HG03097 (cell line): ENCODE data around the gene MTOR.
A peak's percentile ranks its signal among the peaks of the same experiment; 100 is the strongest.
"Not testable (repeated sequence)": the region's sequence is repeated elsewhere in the genome, so short reads cannot be mapped to it uniquely, and the experiment has no call there.

ENCODE experiments used
- ATAC-seq: cut with Tn5 transposase; IDR thresholded peaks from one replicate; pipeline ENCODE4 v1.9.1; 2021; ENCODE audit not compliant: unreplicated experiment, low FRiP score

MTOR gene

GRCh38 chr1:11281518-11282331, 19.4 kb upstream of the MTOR start:
- no peak for ATAC-seq

GRCh38 chr1:11280719-11281376, 18.5 kb upstream of the MTOR start:
- no peak for ATAC-seq

GRCh38 chr1:11279630-11280029, 17.3 kb upstream of the MTOR start:
- ATAC-seq: no peak

GRCh38 chr1:11279152-11279551, 16.8 kb upstream of the MTOR start:
- ATAC-seq: no peak

GRCh38 chr1:11273595-11274234, 11.4 kb upstream of the MTOR start:
- ATAC-seq: no peak

GRCh38 chr1:11272832-11273594, 10.7 kb upstream of the MTOR start, which contains the start of gene UBIAD1:
Gene UBIAD1 (plus strand): TSS chr1:11273198. CDS start chr1:11273532, 334 bp downstream.
- ATAC-seq: peak; percentile 77

- ATAC-seq: no peak
These were observed 10.1 kb upstream of the MTOR start for GRCh38 chr1:11272544-11272831.

GRCh38 chr1:11267350-11268337, 5.3 kb upstream of the MTOR start:
- ATAC-seq: not testable (repeated sequence)

GRCh38 chr1:11266268-11267074, 4.1 kb upstream of the MTOR start:
- no peak for ATAC-seq

GRCh38 chr1:11256299-11256698, 6.1 kb downstream of the MTOR start:
- ATAC-seq: no peak

GRCh38 chr1:11253226-11253625, 9.1 kb downstream of the MTOR start:
- no peak for ATAC-seq

- no peak for ATAC-seq
These were observed 9.8 kb downstream of the MTOR start for GRCh38 chr1:11252538-11252937.

GRCh38 chr1:11248169-11248568, 14.2 kb downstream of the MTOR start:
- no peak for ATAC-seq

- ATAC-seq: no peak
These were observed 16.2 kb downstream of the MTOR start for GRCh38 chr1:11245904-11246719.

GRCh38 chr1:11245248-11245647, 17.1 kb downstream of the MTOR start:
- no peak for ATAC-seq

GRCh38 chr1:11238311-11238710, 24.0 kb downstream of the MTOR start:
- ATAC-seq: no peak

- ATAC-seq: no peak
These were observed 25.0 kb downstream of the MTOR start for GRCh38 chr1:11237356-11237755.

GRCh38 chr1:11233208-11233607, 29.1 kb downstream of the MTOR start:
- no peak for ATAC-seq
